GM18861 (cell line): ENCODE data around the gene NUCB1.
"Not testable (repeated sequence)": the region's sequence is repeated elsewhere in the genome, so short reads cannot be mapped to it uniquely, and the experiment has no call there.

ENCODE experiments used
- ATAC-seq: cut with Tn5 transposase; IDR thresholded peaks from one replicate; pipeline ENCODE4 v1.9.1; 2021; ENCODE audit not compliant: unreplicated experiment

NUCB1 gene

DNA sequence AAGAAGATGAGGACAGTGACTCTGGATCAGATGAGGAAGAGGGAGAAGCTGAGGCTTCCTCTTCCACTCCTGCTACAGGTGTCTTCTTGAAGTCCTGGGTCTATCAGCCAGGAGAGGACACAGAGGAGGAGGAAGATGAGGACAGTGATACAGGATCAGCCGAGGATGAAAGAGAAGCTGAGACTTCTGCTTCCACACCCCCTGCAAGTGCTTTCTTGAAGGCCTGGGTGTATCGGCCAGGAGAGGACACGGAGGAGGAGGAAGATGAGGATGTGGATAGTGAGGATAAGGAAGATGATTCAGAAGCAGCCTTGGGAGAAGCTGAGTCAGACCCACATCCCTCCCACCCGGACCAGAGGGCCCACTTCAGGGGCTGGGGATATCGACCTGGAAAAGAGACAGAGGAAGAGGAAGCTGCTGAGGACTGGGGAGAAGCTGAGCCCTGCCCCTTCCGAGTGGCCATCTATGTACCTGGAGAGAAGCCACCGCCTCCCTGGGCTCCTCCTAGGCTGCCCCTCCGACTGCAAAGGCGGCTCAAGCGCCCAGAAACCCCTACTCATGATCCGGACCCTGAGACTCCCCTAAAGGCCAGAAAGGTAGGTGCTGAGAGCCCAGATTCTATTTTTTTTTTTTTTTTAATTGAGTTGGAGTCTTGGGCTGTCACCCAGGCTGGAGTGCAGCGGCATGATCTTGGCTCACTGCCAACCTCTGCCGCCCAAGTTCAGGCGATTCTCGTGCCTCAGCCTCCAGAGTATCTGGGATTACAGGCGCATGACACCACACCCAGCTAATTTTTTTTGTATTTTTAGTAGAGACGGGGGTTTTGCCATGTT lies 25.6 kb upstream of the NUCB1 start:
- ATAC-seq = no peak

DNA sequence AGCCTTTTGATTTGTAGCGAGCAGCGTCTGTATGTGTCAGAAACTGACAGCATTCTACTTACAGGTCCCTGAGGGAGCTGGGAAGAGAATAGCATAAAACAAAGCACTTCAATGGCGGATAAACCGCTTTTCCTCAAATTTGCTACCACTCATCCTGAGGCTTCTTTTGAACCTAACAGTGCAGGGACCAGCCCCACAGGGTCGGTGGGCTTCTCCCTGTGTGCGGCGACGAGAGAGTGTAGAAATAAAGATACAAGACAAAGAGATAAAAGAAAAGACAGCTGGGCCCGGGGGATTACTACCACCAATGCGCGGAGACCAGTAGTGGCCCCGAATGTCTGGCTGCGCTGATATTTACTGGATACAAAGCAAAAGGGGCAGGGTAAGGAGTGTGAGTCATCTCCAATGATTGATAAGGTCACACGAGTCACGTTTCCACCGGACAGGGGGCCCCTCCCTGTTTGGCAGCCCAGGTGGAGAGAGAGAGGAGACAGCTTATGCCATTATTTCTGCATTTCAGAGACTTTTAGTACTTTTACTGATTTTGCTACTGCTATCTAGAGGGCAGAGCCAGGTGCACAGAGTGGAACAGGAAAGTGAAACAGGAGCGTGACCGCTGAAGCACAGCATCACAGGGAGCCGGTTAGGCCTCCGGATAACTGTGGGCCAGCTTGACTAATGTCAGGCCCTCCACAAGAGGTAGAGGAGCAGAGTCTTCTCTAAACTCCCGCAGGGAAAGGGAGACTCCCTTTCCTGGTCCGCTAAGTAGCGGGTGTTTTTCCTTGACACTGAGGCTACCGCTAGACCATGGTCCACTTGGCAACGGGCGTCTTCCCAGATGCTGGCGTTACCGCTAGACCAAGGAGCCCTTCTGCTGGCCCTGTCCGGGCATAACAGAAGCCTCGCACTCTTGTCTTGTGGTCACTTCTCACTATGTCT lies 23.8 kb upstream of the NUCB1 start:
- ATAC-seq = not testable (repeated sequence)

DNA sequence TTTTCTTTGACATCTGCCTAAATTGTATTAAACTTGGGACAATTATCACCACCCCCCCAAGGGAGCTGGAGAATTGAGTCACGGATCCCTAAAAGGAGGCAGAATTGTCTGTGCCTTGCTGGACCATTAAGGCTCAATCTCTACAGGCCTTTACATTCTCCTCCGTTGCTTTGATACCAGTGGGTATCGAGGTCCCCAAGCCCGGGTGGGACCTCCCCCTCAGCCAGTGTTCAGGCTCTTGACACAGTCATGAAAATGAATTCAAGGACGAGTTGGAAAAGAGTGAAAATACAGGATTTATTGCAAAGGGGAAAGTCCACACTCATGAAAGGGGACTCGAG lies 22.3 kb upstream of the NUCB1 start:
- ATAC-seq = no peak

DNA sequence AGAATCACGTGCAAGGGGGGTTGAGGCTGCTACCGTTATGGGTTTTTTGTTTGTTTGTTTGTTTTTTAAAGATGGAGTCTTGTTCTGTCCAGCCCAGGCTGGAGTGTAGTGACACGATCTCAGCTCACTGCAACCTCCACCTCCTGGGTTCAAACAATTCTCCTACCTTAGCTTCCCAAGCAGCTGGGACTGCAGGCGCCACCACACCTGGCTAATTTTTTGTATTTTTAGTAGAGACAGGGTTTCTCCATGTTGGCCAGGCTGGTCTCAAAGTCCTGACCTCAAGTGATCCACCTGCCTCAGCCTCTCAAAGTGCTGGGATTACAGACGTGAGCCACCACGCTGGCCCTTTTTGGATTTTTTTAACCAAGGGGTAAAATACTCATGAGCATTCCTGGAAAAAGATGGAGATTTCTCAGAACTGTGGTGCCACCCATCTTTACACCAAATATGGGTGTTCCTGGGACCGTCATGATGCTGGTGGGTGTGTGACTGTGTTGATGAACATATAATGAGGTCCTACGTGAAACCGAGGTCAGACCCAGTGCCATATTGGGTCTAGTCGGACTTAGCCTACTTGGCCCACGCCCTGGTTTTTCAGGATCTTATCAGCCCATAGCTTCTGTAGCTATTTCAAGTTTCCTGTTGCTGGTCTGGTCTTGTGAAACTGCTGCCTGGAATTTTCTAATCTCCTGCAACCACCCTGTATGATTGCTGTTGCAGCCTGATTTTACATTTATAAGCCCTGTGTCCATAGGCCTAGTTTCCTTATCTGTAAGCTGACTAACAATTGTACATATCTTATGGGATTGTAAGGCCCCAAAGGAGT lies 21.7 kb upstream of the NUCB1 start:
- ATAC-seq = no peak

DNA sequence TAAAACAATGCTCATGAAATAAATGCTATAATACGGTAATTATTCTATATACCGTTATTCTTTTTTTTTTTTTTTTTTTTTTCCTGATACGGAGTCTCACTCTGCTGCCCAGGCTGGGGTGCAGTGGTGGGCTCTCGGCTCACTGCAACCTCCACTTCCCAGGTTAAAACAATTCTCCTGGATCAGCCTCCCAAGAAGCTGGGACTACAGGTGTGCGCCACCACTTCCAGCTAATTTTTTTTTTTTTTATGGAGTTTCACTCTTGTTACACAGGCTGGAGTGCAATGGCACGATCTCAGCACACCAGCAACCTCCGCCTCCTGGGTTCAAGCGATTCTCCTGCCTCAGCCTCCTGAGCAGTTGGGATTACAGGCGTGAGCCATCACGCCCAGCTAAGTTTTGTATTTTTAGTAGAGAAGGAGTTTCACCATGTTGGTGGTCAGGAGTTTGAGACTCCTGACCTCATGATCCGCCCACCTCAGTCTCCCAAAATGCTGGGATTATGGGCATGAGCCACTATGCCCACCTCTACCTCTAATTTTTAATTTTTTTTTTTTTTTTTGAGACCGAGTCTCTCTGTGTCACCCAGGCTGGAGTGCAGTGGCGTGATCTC lies 21.0 kb upstream of the NUCB1 start:
- no peak for ATAC-seq

DNA sequence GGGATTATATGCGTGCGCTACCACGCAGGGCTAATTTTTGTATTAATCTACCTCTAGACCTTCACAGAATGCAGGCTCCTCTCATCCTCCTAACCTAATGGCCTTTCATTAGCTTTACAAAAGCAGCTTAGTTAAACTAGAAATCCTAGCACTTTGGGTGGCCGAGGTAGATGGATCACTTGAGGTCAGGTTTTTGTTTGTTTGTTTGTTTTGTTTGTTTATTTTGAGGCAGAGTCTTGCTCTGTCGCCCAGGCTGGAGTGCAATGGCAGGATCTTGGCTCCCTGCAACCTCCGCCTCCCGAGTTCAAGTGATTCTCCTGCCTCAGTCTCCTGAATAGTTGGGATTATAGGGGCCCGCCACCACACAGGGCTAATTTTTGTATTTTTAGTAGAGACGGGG lies 20.4 kb upstream of the NUCB1 start:
- not testable (repeated sequence) for ATAC-seq

DNA sequence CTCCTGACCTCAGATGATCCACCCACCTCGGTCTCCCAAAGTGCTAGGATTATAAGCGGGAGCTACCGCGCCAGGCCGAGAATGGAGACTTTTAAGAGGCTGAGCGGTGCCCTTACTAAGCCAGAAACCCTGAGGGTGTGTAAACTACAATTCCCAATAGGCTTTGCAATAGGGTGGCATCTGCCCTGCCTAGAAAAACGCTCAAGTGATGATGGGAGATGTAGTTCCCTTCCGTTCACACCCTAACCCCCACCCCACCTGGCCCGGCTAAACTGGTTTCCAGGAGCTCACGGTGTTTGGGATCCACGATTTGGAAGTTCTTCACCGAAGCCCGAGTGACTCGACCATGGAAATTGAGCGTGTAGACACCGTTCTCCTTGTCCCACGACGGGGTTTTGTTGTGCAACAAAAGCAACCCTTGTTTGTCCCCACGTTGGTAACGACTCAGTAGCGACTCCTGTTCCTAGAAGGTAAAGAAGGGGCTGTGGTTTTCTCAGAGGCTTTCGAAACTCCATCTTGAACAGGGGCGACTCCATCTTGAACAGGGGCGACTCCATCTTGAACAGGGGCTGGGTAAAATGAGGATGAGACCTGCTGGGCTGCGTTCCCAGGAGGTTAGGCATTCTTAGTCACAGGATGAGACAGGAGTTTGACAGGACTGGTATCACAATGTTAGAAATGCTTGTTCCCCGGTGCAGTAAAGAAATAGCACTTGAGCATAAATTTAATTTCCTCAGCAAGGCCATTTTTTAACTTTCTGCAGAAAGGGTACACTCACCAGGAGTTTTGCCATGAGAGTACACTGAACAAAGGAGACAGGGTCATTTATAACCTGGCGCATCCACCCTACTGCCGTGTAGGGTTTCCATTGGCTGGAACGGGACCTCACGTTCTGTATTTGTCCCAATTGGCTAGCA lies 18.1 kb upstream of the NUCB1 start:
- no peak for ATAC-seq

DNA sequence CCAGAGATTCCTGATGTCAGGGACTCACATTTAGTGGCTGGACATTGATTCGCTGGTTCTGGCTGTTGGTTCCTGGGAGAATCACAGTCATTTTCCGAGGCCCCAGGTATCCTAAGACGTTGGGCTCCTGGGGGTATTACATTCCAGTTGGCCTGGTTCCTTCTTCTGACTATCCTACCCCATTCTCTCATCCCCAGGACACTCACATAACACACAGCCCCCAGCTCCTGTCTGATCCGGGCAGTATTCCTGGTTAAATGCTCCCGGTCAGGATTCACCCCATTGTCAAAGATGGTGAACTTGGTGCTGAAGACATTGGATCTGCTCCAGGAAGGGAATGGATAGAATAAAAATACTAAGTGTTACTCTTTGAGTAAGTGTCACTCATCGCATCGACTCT lies 16.4 kb upstream of the NUCB1 start:
- no peak for ATAC-seq

DNA sequence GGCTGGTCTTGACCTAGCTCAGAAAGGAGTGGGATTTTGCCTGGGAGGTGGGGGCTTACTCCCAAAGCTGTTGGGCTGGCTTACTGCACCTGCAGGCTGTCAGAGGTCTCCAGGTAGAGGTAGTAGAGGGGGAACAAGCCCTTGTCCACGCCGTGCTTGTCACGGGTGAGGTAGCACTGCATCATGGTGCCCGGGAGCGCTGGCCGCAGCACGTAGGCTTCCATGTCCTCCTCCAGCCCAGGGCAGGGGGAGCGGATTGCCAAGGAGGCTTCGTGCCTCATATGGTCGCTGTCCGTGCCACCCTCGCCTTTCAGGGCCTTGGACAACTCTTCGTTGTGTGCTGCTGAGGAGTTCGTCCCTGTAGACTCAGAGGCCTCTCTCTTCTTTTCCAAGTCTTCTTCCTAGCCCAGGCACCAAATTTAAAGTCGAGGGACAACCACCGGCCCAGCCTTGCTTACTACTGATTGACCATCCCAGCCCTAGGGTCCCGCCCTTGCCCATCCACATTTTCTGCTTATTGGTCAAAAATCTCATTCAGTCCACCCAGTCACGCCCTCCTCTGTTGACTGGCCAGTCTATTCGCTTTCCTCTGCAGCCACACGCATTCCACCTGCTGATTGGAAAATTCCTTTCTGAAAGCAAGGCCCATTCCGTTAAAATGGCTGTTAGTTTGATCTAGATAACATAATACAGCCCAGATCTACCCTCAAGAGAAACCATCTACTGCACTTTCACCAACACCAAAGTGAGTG lies 12.1 kb upstream of the NUCB1 start:
- no peak for ATAC-seq

DNA sequence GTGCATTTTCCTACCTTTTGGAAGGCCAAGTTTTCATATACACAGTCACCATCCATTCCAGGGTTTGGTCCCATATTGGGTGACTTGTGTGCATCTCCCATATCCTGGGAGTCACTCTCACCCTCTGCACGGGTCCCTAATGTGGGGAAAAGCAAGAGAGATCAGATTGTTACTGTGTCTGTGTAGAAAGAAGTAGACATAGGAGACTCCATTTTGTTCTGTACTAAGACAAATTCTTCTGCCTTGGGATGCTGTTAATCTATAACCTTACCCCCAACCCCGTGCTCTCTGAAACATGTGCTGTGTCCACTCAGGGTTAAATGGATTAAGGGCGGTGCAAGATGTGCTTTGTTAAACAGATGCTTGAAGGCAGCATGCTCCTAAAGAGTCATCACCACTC lies 10.6 kb upstream of the NUCB1 start:
- ATAC-seq = not testable (repeated sequence)

DNA sequence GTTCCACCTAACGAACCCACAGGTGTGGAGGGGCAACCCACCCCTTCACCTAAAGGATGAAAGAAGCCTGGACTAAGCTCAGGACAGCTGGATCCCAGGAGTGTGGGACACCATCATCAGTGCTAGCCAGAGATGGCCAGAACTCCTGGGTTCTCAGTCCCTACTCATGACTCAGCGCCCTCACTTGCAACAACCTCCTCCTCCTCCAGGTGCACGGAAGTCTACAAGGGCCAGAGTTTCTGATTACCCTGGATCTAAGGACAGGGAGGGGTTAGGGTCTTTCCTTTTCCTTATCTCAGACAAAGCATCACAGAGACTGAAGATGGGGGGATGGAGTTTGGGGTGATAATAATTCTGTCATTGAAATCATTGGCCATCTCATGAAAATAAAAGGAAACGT lies 9.6 kb upstream of the NUCB1 start:
- ATAC-seq = no peak

DNA sequence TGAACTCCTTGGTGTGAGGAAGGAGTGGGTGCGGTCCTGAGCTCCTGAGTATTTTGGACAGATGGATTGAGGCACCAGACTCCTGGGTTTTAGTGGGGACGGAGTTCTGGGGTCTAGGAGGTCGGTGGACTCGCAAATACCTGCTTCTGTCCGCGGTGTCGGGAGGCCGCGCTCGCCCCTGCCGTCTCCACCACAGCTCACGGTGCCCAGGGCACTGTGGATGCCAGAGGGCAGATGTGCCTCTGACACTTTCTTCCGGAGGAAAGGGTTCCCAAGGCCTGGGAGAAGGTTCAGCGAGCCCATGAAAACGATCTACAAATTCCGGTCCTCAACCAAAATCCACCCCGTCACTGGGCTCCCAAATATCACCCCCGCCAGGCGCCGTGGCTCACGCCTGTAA lies 4.9 kb upstream of the NUCB1 start:
- ATAC-seq = no peak

DNA sequence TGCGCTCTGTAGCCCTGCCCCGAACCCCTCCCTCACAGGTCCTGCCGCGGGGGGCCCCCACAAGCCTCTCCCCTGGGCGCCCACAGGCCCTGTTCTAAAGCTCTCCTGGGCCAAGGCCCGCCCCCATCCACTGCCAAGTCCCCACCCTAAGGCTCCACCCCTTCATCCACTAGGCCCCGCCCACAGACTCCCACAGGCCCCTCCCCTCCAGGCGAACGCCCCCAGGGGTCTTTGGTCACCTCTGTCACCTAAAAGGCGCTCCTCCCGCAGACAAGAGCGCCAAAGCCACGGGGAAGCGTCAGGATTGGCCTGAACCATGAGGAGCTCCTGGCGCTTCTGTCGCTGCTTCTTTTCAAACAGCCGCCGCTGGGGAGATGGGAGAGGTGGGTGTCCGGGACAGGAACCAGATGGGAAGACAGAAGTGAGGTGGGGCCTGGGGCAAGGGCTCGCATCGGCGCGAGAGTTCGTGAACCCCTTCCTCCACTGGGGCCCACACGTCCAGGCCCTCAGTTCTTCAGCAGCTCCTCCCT lies 3.9 kb upstream of the NUCB1 start:
- no peak for ATAC-seq

DNA sequence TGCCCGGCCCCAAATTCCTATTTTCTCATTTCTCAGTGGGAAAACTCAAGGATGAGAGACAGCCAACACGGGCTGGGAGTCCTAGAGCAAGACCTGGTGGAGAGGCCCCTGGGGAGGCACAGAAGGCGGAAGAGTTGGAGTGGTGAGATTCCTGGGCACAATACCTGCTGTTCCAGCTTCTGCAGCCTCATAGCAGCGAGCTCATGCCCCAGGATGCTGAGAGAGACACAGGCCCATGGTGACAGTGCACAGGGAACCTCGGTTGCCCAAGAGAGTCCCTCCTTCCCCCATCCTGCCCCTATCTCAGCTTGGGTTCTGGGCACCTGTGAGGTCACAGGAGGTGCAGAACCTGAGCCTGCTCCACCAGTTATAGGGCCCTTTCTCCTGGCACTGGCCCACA lies 2.9 kb upstream of the NUCB1 start:
- no peak for ATAC-seq

DNA sequence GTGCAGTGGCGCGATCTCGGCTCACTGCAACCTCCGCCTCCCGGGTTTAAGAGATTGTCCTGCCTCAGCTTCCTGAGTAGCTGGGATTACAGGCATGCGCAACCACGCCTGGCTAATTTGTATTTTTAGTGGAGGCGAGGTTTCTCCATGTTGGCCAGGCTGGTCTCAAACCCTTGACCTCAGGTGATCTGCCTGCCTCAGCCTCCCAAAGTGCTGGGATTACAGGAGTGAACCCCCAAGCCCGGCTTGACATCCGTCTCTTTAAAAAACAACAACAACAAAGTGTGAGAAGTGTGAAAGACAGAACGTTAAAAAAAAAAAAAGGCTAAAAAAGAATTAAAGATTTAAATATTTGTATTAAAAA lies 744 bp upstream of the NUCB1 start:
- not testable (repeated sequence) for ATAC-seq

DNA sequence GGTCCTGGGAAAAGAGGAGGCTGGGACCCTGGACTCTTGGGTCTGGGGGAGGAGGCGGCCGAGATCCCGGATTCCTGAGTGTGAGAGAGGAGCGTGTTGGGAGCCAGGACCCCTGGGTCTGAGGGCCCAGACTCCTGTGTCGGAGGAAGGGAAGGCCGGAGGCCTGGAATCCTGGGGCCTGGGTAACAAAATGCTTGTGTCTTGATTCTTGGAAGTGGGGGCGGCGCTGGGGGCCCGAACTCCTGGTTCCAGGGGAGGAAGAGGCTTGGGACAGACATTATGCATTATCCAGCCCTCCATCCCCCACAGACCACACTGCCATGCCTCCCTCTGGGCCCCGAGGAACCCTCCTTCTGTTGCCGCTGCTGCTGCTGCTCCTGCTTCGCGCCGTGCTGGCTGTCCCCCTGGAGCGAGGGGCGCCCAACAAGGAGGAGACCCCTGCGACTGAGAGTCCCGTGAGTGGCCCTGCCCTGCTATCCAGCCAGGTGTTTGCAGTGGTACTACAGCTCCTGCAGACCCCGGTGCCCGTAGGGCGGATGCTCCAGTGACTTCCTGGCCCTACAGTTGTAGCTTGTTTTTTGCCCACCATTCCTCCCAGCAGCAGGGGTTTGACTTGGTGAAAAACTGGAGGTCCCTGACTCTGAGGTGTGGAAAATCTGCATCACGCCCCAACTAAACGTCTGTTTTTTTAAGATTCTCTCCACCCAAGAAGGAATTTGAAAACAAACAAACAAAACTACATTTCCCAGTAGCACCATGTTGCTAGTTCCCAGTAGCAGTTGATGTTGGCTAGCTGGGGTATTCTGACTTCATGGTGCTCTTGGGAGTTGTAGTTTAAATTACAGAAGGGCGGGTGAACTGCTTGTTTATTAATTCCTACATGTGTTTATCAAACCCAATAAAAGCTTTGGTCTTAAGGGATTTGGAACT lies 630 bp downstream of the NUCB1 start:
- no peak for ATAC-seq

DNA sequence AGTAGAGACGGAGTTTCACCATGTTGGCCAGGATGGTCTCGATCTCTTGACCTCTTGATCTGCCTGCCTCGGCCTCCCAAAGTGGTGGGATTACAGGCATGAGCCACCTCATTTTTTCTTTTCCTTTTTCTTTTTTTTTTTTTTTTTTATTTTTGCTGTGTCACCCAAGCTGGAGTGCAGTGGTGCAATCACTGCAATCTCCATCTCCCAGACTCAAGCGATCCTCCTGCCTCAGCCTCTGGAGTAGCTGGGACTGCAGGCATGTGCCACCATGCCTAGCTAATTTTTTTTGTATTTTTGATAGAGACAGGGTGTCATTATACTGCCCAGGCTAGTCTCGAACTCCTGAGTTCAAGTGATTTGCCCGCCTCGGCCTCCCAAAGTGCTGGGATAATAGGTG lies 2.2 kb downstream of the NUCB1 start:
- not testable (repeated sequence) for ATAC-seq

DNA sequence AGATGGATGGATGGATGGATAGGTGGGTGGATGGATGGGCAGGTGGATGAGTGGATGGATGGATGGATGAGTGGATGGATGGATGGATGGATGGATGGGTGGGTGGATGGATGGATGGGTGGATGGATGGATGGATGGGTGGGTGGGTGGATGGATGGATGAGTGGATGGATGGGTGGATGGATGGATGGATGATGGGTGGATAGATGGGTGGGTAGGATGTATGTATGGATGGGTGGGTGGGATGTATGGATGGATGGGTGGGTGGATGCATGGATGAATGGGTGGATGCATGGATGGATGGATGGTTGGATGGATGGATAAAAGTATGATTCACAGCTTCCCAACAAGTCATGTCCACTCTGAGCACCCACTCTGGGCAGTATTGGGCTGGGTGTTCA lies 3.7 kb downstream of the NUCB1 start:
- ATAC-seq = not testable (repeated sequence)
